Melanocyte of skin (primary cell): ENCODE measurements around the gene DDX47. TPM values are rescaled to one million over a fixed set of nuclear protein-coding genes. Genes with fewer than 3 reads are reported as not detected.

Source experiments
- small RNA-seq, 2 donors: library from RNA; depleted of rRNA; stranded (forward); fragments of <200 nt; gene quantifications; one replicate each; pipeline ENCODE3, GENCODE V24; 2012
- total RNA-seq, 2 donors: library from RNA; depleted of rRNA; stranded (reverse); fragments of >200 nt; gene quantifications; 2 replicates each; pipeline ENCODE4 v1.2.3, GENCODE V29; 2012

The DDX47 gene
- 10 to 100 TPM; 63.0 to 71.9 TPM for total RNA-seq

DNA sequence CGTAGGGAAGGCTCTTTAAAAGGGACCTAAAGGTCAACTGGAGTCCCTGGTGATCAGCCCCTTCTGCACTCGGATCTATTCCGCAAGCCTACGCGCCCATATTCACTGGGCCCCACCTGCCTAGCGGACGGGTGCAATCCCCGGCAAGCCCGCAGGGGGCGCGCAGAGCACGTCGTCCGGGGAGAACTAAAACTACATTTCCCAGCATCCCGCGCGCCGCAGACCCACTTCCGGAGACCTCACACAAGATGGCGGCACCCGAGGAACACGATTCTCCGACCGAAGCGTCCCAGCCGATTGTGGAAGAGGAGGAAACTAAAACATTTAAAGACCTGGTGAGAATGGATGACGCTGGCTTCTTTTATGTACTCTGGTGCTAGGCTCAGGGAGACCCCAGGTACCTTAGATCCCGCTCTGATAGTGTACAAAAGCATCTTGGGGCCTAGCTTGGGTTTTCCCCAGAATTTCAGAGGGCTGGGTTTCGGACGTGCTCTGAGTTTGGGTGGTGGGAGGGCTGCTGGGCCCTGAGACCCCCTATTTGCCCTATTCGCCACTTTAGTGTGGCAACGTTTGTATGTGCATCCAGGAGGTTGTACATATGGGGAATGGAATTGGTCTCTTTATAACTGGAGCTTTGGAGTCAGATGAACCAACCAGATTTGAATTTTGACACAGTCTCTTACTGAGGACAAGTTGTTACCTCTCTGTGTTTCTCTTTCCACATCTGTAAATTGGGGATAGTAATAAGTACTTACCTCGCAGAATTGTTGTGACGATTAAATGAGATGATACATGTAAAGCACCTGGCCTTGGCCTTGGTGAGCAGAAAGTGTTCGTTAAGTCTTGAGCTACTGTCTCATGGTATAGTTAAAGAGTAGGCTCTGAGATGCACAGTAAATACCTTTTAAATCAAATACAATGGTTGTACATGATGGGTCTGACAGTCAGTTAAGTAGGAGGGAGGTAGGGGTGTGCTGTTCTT, at the start of gene DDX47:
Gene DDX47 (plus strand): TSS at position 227 of the 982 bp plus-strand sequence. CDS start 22 bp downstream, at position 249.

DNA sequence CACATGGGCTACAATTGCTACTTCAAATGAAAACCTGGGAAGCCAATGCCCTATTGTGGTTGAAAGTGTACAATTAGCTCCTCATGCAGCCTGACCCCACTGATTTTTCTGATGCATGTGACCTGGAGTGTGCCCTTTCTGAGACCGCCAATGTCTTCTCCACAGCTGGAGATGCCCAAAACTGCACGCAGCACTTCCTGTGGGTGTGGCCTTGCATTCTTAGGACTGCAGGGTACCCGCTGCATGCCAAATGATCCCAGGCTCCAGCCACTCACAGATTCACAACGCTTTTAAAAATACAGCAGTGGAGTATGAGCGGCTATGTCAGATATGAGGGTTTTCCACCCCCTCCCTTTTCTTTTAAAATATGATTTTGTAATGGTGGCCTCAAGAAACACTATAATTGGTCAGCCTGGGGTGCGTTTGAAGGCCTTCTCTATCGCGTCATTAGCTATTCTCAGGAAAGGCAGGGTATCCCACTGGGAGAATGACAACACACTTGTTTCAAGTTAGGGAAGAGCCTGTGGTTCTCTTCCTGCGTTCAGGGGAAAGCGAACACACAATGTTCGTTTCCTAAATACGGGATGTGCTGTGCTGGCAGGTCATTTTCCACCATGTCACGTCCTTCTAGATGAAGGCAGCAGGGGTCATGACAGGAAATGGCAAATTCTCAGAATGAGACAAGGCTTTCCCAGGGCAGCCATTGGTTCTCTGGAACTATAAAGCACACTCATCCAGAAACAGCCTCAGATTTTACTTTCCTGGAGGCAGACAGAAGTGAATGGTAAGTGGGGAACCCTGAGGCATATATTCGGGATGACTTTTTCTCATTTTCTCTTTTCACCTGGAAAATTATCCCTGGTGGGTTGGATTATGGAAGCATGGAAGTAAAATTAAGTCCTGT, 28.0 kb upstream of the DDX47 start, which contains the start of gene APOLD1:
Gene APOLD1 (plus strand): TSS at position 749 of the 904 bp plus-strand sequence. CDS start 33 bp downstream, at position 782.

Small RNA genes lying within 50 kb of the gene (small RNA-seq; reads per million reads assigned to genes)
- gene AC007215.1 (0 reads per million in 2 donors), gene MIR613 (0 reads per million in 2 donors)

Other genes starting within 250 kb of the DDX47 start
- 10 to 100 TPM; 31.3 to 41.0 TPM for gene CREBL2, start 201.5 kb upstream of the DDX47 start, total RNA-seq
- gene GPR19, start 117.2 kb upstream of the DDX47 start, total RNA-seq = 10 to 100 TPM in 1 of 2 donors, 1 to 10 TPM in 1; 6.5 to 20.6 TPM
- gene CDKN1B, start 96.0 kb upstream of the DDX47 start, total RNA-seq = 10 to 100 TPM; 38.9 to 57.3 TPM
- gene APOLD1, start 27.7 kb upstream of the DDX47 start, total RNA-seq = 100 to 1,000 TPM in 1 of 2 donors, 10 to 100 TPM in 1; 10.3 to 363 TPM
- 10 to 100 TPM; 28.9 to 39.6 TPM for gene GPRC5A, start 78.2 kb downstream of the DDX47 start, total RNA-seq
- gene GPRC5D, start 138.8 kb downstream of the DDX47 start, total RNA-seq = not detected
- 10 to 100 TPM; 11.4 to 36.6 TPM for gene HEBP1, start 186.9 kb downstream of the DDX47 start, total RNA-seq
- 10 to 100 TPM; 12.4 to 17.0 TPM for gene FAM234B, start 231.0 kb downstream of the DDX47 start, total RNA-seq